ENCODE data around the gene PDSS2.

GRCh38 chr6:107488174-107488874 lies 29.0 kb upstream of the PDSS2 start:
- TF ChIP-seq CTCF (IDR thresholded peaks at IDR 0.05): no peak
- no peak for TF ChIP-seq ZFX (IDR thresholded peaks at IDR 0.05; ENCODE audit: borderline replicate concordance)

Measured in 22Rv1 (cell line).